Inferior parietal cortex (tissue), 1 donor: ENCODE results near the gene RAB32.
"Not testable (repeated sequence)": the region's sequence is repeated elsewhere in the genome, so short reads cannot be mapped to it uniquely, and the experiment has no call there.

ENCODE experiments used
- DNase-seq: peaks from one replicate; pipeline ENCODE4 v3.0.0-alpha.2; 2016; ENCODE audit errors: extremely low spot score

RAB32 gene

DNA sequence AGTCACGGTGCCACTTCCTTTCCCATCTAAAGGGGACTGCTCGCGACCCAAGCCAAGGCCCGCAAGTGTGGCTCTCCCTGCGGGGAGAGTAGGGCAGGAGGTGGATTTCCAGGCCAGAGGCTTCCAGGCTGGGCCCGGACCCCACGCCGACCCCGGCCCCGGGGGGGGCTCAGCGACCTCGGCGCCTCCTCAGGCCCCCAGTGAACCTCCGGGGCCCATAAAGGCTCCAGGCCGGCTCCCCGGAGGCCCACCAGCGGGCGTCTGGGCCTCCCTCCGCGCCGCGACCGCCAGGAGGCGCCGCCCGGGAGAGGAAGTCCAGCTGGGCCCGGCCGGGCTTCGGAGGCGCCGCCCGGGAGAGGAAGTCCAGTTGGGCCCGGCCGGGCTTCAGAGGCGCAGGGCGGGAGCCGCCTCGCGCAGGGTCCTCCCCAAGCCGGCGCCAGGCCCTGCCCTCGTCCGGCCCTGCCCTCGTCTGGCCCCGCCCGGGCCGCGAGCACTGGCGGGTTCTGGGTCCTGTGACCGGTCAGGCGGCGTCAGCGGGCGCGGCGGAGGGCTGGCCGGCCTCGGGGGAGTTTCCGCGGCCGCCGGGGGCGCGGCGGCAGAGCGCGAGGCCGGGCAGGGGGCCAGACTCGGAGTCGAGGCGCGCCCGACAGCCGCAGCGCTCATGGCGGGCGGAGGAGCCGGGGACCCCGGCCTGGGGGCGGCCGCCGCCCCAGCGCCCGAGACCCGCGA, at the start of gene RAB32:
RAB32 (plus strand) TSS at position 623 of the 729 bp plus-strand sequence; CDS start at position 662, 39 bp downstream.
- peak; percentile 69 for DNase-seq

DNA sequence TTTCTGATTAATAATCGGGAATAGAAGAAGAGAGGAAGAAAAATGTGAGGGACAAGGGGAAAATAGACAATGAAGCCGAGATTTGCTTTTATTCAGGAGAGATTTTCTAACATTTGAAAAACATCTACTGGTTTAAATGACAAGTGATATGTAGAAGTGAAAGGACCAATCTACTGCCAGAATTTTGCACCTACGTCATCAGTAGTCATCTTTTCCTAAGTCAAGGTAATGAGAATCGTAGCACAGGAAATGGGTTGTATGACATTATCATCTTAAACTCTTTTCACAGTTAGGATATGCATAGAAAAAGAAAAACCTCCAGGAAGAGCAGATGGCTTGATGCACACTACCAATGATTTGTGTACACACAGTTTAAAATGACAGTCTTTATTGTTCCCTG, 45.3 kb upstream of the RAB32 start:
- DNase-seq, result no peak

DNA sequence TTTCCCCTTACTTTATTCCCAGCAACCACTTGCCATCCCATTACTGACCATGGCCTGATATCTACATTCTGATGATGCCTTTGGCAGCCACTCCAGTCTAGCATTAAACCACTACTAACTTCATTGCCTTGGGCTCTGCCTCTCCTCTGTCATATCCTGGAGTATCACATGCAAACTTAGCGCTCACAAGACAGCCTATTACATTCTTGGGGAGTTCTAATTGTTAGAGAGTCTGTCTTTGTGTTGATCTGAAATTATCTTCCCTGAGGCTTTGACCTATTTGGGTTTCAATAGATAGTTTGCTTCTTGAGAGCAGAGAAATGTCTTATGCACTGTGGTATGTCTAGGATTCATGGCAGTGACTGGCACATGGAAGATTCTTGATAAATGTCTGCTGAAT, 40.5 kb upstream of the RAB32 start:
- no peak for DNase-seq

DNA sequence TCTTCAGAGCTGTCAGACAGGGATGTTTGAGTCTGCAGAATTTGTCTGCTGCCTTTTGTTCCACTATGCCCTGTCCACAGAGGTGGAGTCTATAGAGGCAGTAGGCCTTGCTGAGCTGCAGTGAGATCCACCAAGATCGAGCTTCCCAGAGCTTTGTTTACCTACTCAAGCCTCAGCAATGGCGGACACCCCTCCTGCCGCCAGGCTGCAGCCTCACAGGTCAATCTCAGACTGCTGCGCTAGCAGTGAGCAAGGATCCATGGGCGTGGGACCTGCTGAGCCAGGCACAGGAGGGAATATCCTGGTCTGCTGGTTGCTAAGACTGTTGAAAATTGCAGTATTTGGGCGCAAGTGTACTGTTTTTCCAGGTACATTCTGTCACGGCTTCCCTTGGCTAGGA, 28.4 kb upstream of the RAB32 start:
- DNase-seq, result no peak

GRCh38 chr6:146526192-146526591, 17.4 kb upstream of the RAB32 start:
- DNase-seq, result no peak

DNA sequence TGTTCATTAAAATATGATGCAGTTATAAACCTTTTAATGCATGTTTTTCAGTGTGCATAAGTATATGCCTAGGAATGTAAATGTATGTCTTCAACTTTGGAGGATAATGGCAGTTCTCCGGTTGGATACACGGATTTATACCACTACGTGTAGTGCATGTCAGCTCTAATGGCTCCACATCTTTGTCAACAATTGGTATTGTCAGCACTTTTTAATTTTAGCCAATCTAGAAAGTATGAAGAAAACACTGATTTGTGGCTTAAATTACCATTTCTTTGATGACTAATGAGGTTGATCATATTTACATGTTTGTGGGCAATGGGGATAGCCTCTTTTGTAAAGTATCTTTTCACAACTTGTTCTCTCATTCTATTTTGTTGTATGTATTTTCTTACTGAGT, 10.9 kb upstream of the RAB32 start:
- DNase-seq, result no peak

GRCh38 chr6:146542881-146543210, 787 bp upstream of the RAB32 start:
- DNase-seq, result no peak

GRCh38 chr6:146543940-146544615, 445 bp downstream of the RAB32 start:
- DNase-seq, result peak; percentile 20

DNA sequence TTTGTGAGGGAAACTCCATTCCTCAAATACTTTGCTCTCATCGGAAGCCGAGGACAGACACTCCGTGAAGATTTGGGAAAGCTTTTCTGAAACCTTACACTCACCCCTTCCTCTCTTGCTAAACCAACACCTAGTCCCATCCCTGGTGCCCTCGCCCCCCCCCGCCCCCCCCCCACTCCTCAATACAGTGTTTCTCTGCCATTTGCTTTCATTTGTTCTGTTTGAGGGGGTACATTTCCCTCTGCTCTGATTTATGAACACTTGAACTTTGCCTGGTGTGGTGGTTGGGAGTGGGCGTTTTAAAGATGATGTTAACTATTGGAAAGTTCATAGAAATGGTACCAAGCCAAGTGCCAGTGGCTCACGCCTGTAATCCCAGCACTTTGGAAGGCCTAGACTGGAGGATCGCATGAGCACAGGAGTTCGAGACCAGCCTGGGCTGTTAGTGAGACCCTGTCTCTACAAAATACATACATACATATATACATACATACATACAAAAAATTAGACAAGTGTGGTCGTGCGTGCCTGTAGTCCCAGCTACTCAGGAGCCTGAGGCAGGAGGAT, 1.1 kb downstream of the RAB32 start:
- no peak for DNase-seq

GRCh38 chr6:146545581-146545980, 1.9 kb downstream of the RAB32 start:
- no peak for DNase-seq

DNA sequence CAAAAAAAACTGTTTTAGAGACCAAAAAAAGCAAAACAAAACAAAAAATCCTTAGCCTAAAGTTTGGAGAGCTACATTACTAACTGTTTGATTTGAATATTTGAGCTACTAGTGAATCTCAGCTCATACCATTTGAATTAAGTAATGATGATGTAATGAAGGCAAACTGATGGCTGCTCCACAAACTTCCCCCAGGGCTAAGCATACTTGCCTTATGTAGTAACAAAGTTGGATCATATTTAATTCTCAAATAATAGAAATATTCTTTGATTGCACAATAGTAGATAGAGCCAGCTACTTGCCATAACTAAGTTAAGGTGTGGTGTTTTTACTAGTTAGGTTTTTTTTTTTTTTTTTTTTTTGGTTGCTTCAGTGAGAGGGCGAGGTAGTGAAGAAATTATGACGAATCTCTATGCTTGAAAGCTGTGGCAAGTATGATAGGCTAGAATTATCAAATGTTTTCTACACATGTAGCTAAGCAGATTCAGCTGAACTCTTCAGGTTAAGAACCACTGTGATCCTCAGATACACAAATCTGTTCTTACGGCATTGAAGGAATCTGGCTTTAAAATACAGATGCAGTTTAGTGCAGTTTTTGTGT, 2.9 kb downstream of the RAB32 start:
- no peak for DNase-seq

- no peak for DNase-seq
Measured at GRCh38 chr6:146547889-146548288, 4.3 kb downstream of the RAB32 start.

DNA sequence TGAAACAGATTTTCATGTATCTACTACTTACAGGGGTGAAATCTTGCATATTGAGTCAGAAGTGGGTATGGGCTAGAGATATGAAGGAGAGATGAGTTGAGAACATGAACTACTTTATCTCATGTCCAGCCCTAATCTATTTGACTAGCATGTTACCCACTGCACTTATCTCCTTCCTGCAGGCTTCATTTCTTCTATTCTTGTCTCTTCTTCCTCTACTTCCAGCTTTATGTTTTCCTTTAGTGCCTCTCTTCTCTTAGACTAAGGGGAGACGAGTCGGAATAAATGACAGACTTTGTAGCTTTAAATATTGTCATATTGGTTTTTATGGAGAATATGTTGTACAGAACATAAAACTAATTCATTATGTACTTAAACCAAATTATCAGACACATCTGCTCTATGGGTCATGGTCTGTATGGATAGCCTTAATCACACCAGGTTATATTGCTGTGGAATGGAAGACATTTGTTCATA, 5.3 kb downstream of the RAB32 start:
- DNase-seq, result no peak

DNA sequence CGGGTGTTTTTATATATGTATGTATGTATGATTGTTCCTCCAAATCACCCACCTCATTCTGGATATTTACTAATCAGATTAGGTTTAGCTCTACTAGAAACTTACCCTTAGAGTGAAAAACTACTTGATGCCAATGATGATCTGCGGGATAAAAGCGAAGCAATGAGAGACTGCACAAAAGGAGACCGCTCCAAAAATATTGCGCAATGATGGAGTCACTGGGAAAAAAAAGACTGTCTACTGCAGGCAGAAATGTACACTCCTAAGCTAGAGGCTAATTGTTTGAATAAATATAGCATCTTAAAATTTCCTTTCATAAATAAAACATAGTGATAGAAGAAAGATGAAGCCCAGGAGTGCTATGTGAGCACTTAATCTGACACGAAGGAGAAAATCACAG, 7.3 kb downstream of the RAB32 start:
- DNase-seq, result no peak

- no peak for DNase-seq
Measured at GRCh38 chr6:146551545-146551944, 7.9 kb downstream of the RAB32 start.

- no peak for DNase-seq
Measured at GRCh38 chr6:146553377-146554135, 9.9 kb downstream of the RAB32 start.

- no peak for DNase-seq
Measured at GRCh38 chr6:146560607-146561006, 17.0 kb downstream of the RAB32 start.

GRCh38 chr6:146566661-146567060, 23.0 kb downstream of the RAB32 start:
- DNase-seq, result not testable (repeated sequence)

DNA sequence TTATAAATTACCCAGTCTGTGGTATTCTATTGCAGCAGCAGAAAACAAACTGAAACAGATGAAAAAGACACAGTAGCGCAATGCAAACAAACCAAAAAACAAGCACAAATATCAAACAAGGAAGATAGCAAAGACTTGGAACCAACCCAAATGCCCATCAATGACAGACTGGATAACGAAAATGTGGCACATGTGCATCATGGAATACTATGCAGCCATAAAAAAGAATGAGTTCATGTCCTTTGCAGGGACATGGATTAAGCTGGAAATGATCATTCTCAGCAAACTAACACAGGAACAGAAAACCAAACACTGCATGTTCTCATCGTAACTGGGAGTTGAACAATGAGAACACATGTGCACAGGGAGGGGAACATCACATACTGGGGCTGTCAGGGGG, 25.0 kb downstream of the RAB32 start:
- not testable (repeated sequence) for DNase-seq

GRCh38 chr6:146574211-146574610, 30.6 kb downstream of the RAB32 start:
- DNase-seq, result no peak

DNA sequence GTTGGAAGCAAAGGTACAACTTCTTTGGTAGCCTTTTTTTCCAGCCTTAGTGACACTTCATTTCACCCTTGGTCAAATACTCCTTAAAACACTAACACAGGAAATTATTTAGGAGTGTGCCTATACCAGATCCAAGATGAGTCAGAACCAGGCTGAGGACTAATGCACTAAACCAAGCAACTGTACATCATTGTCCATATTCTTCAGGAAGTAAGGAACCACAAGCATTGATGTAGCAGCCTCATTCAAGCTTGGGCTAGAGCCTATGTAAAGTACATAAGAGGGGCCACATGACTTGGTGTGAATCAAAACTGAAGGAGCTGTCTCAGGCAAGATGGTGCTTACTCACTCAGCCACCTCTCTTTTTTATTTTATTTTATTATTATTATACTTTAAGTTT, 34.4 kb downstream of the RAB32 start:
- no peak for DNase-seq

GRCh38 chr6:146581968-146582367, 38.3 kb downstream of the RAB32 start:
- DNase-seq, result no peak
